ENCODE results near the gene MMP19.

GRCh38 chr12:55875704-55876467 lies 33.1 kb upstream of the MMP19 start:
- TF ChIP-seq ZNF274 (IDR thresholded peaks at IDR 0.05; ENCODE audit: low read depth, low read length) (no peak), REST (IDR thresholded peaks at IDR 0.05; ENCODE audit: low read depth) (no peak), CTCF (IDR thresholded peaks at IDR 0.05 in 2 of 3, conservative IDR thresholded peaks at IDR 0.05 in 1 of 3; ENCODE audit: borderline replicate concordance in 1 of 3, insufficient read depth in 1 of 3, low read depth in 2 of 3, low read length in 2 of 3) (no peak), POLR2A (IDR thresholded peaks at IDR 0.05; ENCODE audit: borderline replicate concordance, extremely low read depth, insufficient read depth, insufficient read length) (no peak), JUND (IDR thresholded peaks at IDR 0.05) (no peak), RAD21 (IDR thresholded peaks at IDR 0.05; ENCODE audit: low read depth) (no peak), EZH2 (IDR thresholded peaks at IDR 0.05) (no peak), EGR1 (IDR thresholded peaks at IDR 0.05; ENCODE audit: low read depth) (no peak), POLR2AphosphoS5 (IDR thresholded peaks at IDR 0.05; ENCODE audit: low read depth, low read length) (no peak), TCF7L2 (IDR thresholded peaks at IDR 0.05; ENCODE audit: borderline replicate concordance, extremely low read depth, insufficient read depth, insufficient read length) (no peak), YY1 (IDR thresholded peaks at IDR 0.05; ENCODE audit: extremely low read depth, insufficient replicate concordance, low read depth, low read length) (no peak)
